B cell (primary cell): ENCODE results near the gene ADH1C. TPM values are rescaled to one million over a fixed set of nuclear protein-coding genes. Genes with fewer than 3 reads are reported as not detected.

Experiments used
- ATAC-seq: fragments of 200-7000 bp; cut with Tn5 transposase; one replicate; pipeline ENCODE4 v1.10.0; 2021; ENCODE audit warnings: low read depth, mild to moderate bottlenecking, moderate number of reproducible peaks, moderate library complexity
- CTCF ChIA-PET: fragments of 350-600 bp; sonication (Branson Sonifier 250); formaldehyde crosslinking; loops from one replicate; lab custom pipeline; 2021; ENCODE audit warnings: antibody characterized with exemption, inconsistent platforms; lab: Charles Lee
- POLR2A ChIA-PET: fragments of 350-600 bp; sonication (Branson Sonifier 250); formaldehyde crosslinking; loops from one replicate; lab custom pipeline; 2021; ENCODE audit warnings: antibody characterized with exemption; lab: Charles Lee
- DNase-seq: peaks from one replicate; pipeline ENCODE4 v3.0.0; 2013
- H2AFZ ChIP-seq: 2 replicates; pipeline ENCODE4 v1.6.1; 2012; ENCODE audit warnings: mild to moderate bottlenecking, low read depth, low read length; ENCODE audit not compliant: insufficient read depth, poor library complexity, severe bottlenecking
- H3K27ac ChIP-seq, 2 donors: 1 replicate in 1 of 2; 2 replicates in 1 of 2; pipeline ENCODE4 v1.5.1; 2012 to 2013; ENCODE audit warnings: low read length in 2 of 2, mild to moderate bottlenecking in 2 of 2, moderate library complexity in 1 of 2
- H3K27me3 ChIP-seq, 4 experiments: fragments of 200-600 bp in 1 of 4; sonication (generic) in 1 of 4; replicated peaks in 1 of 4; 1 replicate in 2 of 4; 2 replicates in 2 of 4; pipeline versions ENCODE4 v1.6.1 to v1.7.0; 2013 to 2016; ENCODE audit warnings: low read length in 3 of 4, mild to moderate bottlenecking in 2 of 4, mixed read lengths in 1 of 4, moderate library complexity in 1 of 4; ENCODE audit not compliant: insufficient read depth in 4 of 4, control insufficient read depth in 3 of 4; ENCODE audit errors: control extremely low read depth in 1 of 4
- H3K36me3 ChIP-seq, 2 experiments: replicated peaks in 1 of 2; 1 replicate in 1 of 2; 2 replicates in 1 of 2; pipeline versions ENCODE4 v1.6.1 to v1.7.1; 2013; ENCODE audit warnings: low read length in 1 of 2; ENCODE audit not compliant: insufficient read depth in 2 of 2, control insufficient read depth in 1 of 2; ENCODE audit errors: control extremely low read depth in 1 of 2, extremely low read depth in 1 of 2
- H3K4me1 ChIP-seq, 2 donors: fragments of 200-600 bp in 1 of 2; sonication (generic) in 1 of 2; 1 replicate in 1 of 2; 2 replicates in 1 of 2; pipeline versions ENCODE4 v1.5.1 to v1.6.1; 2013 to 2017; ENCODE audit warnings: low read length in 2 of 2; ENCODE audit not compliant: control insufficient read depth in 2 of 2, insufficient read depth in 2 of 2
- H3K4me2 ChIP-seq: replicated peaks from 2 replicates; pipeline ENCODE3; 2012; ENCODE audit warnings: mild to moderate bottlenecking, low read depth, low read length; ENCODE audit not compliant: poor library complexity, severe bottlenecking
- H3K4me3 ChIP-seq, 5 experiments: fragments of 200-600 bp in 1 of 5; sonication (generic) in 1 of 5; 1 replicate in 3 of 5; 2 replicates in 2 of 5; pipeline versions ENCODE4 v1.5.1 to v1.7.0; 2011 to 2016; ENCODE audit warnings: low read length in 4 of 5, mild to moderate bottlenecking in 4 of 5, low read depth in 2 of 5, control low read depth in 1 of 5, moderate library complexity in 1 of 5; ENCODE audit not compliant: insufficient read depth in 1 of 5; ENCODE audit errors: control extremely low read depth in 1 of 5, extremely low read depth in 1 of 5
- H3K79me2 ChIP-seq: fragments of 200-600 bp; sonication (generic); one replicate; pipeline ENCODE4 v1.6.0; 2016; ENCODE audit warnings: low read length; ENCODE audit not compliant: control insufficient read depth, insufficient read depth
- H3K9ac ChIP-seq: fragments of 200-600 bp; sonication (generic); 2 replicates; pipeline ENCODE4 v1.6.1; 2017; ENCODE audit warnings: mild to moderate bottlenecking, low read length, moderate library complexity
- H3K9me3 ChIP-seq, 3 donors: one replicate each; pipeline versions ENCODE4 v1.6.1 to v1.7.1; 2013; ENCODE audit warnings: low read length in 2 of 3; ENCODE audit not compliant: control insufficient read depth in 2 of 3, insufficient read depth in 1 of 3; ENCODE audit errors: control extremely low read depth in 1 of 3
- H4K20me1 ChIP-seq: 2 replicates; pipeline ENCODE4 v1.6.0; 2012; ENCODE audit warnings: mild to moderate bottlenecking, low read length; ENCODE audit not compliant: insufficient read depth, control insufficient read depth, poor library complexity, severe bottlenecking
- H3K27ac Mint-ChIP-seq: one replicate; pipeline ENCODE4 v1.8.0; 2021; ENCODE audit warnings: mixed read lengths
- H3K27me3 Mint-ChIP-seq: one replicate; pipeline ENCODE4 v1.8.0; 2021; ENCODE audit warnings: mixed read lengths
- H3K4me1 Mint-ChIP-seq: one replicate; pipeline ENCODE4 v1.8.0; 2021; ENCODE audit warnings: mixed read lengths
- H3K4me3 Mint-ChIP-seq: one replicate; pipeline ENCODE4 v1.8.0; 2021; ENCODE audit warnings: mixed read lengths
- H3K9me3 Mint-ChIP-seq: one replicate; pipeline ENCODE4 v1.8.0; 2022; ENCODE audit warnings: mixed read lengths; ENCODE audit not compliant: insufficient read depth
- CTCF ChIP-seq: fragments of 200-600 bp; IDR thresholded peaks from one replicate; pipeline ENCODE4 v1.8.0; 2022; ENCODE audit warnings: antibody characterized with exemption, mild to moderate bottlenecking
- EZH2 ChIP-seq: IDR thresholded peaks from 2 replicates; pipeline ENCODE4 v1.6.1; 2012; ENCODE audit warnings: borderline replicate concordance, low read depth, mild to moderate bottlenecking, moderate library complexity, low read length; ENCODE audit not compliant: insufficient read depth, poor library complexity, severe bottlenecking
- WGBS: methylation state at CpG from one replicate; pipeline ENCODE4 v1.1.5; 2013; ENCODE audit warnings: missing lambda C conversion rate; ENCODE audit not compliant: insufficient coverage; 5-methylcytosine and 5-hydroxymethylcytosine counted together
- intact Hi-C: fragments of 100-400 bp; cut with micrococcal nuclease; formaldehyde crosslinking; loops from one replicate; pipeline ENCODE4 v1.10.0; 2022
- polyA plus RNA-seq: library from polyadenylated mRNA; depleted of rRNA; stranded (reverse); fragments of >200 nt; gene quantifications from 2 replicates; pipeline ENCODE4 v1.2.3, GENCODE V29; 2012
- total RNA-seq, 2 donors: library from RNA; stranded (reverse); fragments of 120-200 nt in 1 of 2; gene quantifications; 1 replicate in 1 of 2; 2 replicates in 1 of 2; pipeline versions ENCODE4 v1.2.3 to v1.2.4, GENCODE V29; 2013 to 2022

Gene ADH1C
- total and polyA plus RNA-seq, 2 donors (not counting 1 experiment from before 2014, with no cell fraction given), result not detected

GRCh38 chr4:99317354-99317753, 35.2 kb downstream of the ADH1C start:
- Histone ChIP-seq H3K9ac (no peak overlapping the region), H3K27me3 (peaks cover 0 to 2% (median 0%) of the 10 kb centered on the region in 4 experiments), H3K4me3 (no peak overlapping the region), H3K9me3 (no peaks in the 10 kb centered on the region), H3K36me3 (no peaks in the 10 kb centered on the region), H3K27ac (no peak overlapping the region), H3K79me2 (no peaks in the 10 kb centered on the region), H3K4me2 (no peak overlapping the region), H2AFZ (no peak overlapping the region), H3K4me1 (no peaks in the 10 kb centered on the region), H4K20me1 (no peaks in the 10 kb centered on the region)
- DNase-seq (no peak), ATAC-seq (no peak)
- H3K4me3 Mint-ChIP-seq, result no peak overlapping the region
- no peaks in the 10 kb centered on the region for H3K4me1 Mint-ChIP-seq
- CTCF ChIA-PET, result no interaction called here
- H3K27ac Mint-ChIP-seq, result no peak overlapping the region
- intact Hi-C loops, result no loop called here
- TF ChIP-seq EZH2, result no peak
- no peak for TF ChIP-seq CTCF
- peaks cover 3% of the 10 kb centered on the region for H3K27me3 Mint-ChIP-seq
- no peaks in the 10 kb centered on the region for H3K9me3 Mint-ChIP-seq
- POLR2A ChIA-PET, result no interaction called here
- WGBS, result 67% methylated on average over 1 of the region's 3 CpGs

- Histone ChIP-seq H3K4me1 (no peaks in the 10 kb centered on the region), H4K20me1 (no peaks in the 10 kb centered on the region), H3K4me3 (no peak overlapping the region), H3K9me3 (no peaks in the 10 kb centered on the region), H3K79me2 (no peaks in the 10 kb centered on the region), H3K36me3 (no peaks in the 10 kb centered on the region), H3K4me2 (no peak overlapping the region), H3K27me3 (peaks cover 0 to 2% (median 0%) of the 10 kb centered on the region in 4 experiments), H3K27ac (no peak overlapping the region), H3K9ac (no peak overlapping the region), H2AFZ (no peak overlapping the region)
- DNase-seq (no peak), ATAC-seq (no peak)
- WGBS, result 93% methylated on average over 3 of the region's 6 CpGs
- Mint-ChIP-seq H3K9me3 (no peaks in the 10 kb centered on the region), H3K27ac (no peak overlapping the region), H3K4me1 (no peaks in the 10 kb centered on the region), H3K27me3 (peaks cover 3% of the 10 kb centered on the region), H3K4me3 (no peak overlapping the region)
- POLR2A ChIA-PET, result no interaction called here
- TF ChIP-seq EZH2, result no peak
- no peak for TF ChIP-seq CTCF
- CTCF ChIA-PET, result no interaction called here
- intact Hi-C loops, result no loop called here
Measured at GRCh38 chr4:99315839-99316238, 36.7 kb downstream of the ADH1C start.
